GM21528 (cell line): ENCODE results near the gene TNK2.

Source experiments
- ATAC-seq: cut with Tn5 transposase; IDR thresholded peaks from one replicate; pipeline ENCODE4 v1.9.1; 2021; ENCODE audit warnings: mild to moderate bottlenecking, moderate library complexity; ENCODE audit not compliant: unreplicated experiment, low FRiP score

Gene TNK2

DNA sequence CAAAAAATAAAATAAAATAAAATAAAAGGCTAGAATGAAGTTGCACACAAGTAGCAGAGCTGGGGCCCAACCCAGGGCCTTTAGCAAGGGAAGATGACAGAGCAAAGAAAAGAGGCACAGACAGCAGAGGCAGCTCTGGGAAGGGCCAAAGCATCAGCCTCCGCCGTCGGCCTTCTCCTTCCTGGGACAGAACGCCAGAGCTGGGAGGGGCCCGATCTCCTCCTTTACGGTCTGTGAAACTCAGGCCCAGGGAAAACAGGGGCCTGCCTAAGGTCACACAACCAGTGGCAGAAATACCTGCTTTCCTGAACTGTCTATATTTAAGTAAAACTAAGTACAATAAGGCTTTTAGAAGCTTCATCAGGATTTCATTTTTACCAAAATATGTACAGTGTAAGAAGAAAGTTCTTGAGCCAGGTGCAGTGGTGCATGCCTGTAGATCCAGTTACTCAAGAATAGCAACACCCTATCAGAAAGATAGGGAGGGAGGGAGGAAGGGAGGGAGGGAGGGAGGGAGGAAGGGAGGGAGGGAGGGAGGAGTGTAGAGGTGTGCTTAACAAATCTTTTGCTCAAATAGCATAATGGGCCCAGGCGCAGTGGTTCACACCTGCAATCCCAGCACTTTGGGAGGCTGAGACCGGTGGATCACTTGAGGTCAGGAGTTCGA lies 53.6 kb downstream of the TNK2 start:
- no peak for ATAC-seq

DNA sequence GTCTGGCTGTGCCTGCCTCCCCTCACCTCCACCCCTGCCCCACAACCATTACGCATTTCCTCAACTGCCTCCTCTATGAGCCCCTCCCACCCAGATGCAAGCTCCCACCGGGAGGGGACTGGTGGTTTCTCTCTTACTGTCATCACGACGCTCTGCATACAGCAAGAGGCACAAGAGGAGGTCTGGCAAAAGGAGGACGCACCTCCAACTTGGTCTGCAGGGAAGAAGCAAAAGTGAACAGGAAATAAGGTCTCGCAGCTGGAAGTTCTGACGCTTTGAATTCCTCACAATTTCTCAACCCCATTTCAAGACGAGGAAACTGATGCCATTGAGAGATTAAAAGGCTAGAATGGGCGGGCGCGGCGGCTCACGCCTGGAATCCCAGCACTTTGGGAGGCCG lies 54.4 kb downstream of the TNK2 start:
- no peak for ATAC-seq

DNA sequence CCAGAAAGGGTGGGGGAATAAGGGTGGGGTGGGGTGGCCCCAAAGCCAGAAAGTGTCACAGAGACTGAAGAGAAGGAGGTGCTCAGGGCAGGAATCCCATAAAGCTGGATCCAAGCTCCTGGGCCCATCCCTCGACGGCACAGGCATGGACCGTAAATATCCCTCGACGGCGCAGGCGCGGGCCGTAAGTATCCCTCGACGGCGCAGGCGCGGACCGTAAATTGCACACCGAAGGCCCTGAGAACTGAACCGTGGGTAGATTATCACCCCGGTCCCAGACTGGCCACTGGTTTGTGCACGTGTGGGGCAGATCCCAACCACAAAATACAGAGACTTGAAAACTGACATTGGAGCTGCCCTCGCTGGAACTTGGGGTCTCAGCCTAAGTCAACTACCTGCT lies 55.3 kb downstream of the TNK2 start:
- no peak for ATAC-seq

DNA sequence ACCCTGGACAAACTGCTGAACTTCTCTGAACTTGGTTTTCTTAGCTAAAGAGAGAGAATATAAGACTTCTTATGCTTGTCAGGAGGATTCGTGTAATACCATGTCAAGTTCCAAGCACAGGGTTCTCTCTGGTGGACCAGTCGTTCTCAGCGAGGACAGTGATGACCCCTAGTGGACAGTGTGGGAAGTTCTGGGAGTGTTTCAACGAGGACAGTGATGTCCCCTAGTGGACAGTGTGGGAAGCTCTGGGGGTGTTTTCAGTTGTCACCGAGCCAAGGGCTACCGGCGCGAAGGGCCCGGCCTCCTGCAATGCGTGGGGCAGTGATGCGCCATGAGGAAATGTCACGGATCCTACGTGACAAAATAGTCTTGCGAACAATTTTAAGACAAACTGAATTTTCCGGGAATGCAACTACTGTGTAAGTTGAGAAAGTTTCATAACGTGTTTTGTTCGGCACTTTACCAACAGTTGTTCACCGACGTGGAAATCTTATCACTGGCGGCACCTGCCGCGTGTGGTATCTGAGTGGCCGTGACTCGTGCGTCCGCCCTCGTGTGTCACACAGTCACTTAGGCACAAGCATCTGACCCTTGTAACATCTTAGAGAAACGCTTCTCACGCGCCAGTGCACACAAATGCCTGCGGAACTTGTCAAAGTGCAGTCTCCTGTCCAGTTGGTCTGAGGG lies 57.4 kb downstream of the TNK2 start:
- peak; percentile 92 for ATAC-seq

DNA sequence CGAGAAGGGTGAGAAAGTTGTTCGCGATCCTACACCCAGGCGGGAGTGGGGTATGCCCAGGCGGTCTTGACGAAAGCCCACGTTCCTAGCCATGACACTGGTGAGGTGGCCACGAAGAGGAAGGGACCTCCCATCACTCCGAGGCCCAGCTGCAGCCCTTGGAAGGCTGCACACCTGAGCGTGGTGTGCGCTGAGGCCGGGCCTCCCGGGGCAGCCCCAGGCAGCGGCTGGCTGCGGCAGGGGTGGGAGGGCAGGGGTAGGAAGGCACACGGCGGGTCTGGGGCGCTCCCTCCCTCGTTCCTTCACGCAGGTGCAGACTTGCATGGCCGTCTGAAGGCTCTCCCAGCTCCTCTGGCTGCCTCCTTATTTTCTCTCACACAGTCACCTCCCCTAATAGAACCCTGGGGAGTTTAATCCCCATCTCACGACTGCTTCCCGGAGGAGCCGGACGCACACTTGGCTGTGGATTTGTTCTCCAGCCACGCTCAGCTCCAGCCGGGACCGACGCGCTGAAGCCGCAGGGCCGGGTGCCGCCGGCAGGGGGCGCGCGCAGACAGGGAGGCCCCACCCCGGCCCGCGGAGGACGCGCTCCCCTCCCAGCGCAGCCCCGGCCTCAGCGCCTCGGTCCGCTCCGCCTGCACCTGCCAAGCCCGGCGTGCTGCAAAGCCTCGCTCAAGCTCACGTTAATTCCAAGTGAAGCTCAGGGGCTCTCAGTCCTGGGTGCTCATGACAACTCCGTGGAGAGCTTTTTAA lies 58.9 kb downstream of the TNK2 start:
- no peak for ATAC-seq

DNA sequence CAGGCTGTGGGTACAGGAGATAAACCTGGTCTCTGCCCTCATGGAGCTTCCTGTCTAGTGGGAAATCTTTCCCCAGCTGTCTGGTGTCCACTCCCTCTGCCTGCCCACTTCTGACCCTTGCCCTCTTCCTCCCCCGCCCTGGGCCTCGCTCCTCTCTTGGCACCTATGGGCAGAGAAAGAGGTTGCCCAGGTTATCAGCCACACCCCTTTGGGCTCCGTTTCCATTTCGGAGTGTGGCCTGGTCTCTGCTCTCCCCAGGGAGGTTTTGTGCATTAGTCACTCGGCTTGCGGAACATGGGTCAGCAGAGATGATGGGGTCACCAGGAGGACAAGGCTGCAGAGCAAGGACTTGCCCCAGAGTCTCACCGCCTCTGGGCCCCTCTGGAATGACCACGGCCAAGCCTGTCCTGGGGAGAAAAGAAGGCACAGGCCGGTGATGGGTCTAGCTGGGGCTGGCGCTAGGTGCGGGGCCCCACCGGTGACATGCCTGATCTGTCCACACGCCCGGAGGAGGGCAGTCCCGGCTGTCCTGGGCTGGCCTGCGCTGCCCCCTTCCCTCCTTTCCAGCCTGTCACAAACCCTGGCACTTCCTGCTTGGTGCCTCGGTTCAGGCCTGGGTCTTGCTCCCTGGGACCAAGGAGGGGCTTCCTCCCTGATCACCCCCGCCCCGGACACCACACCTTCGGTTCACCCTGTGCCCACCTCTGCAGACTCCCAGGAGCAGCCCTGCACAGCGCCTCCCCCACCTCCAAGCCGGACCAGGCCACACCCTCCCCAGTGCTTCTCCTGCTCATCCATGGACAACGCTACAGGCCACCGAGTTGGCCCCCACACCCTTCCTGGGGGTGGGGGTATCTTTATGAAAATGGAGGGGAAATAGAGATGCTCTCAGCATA lies 61.0 kb downstream of the TNK2 start:
- ATAC-seq = no peak

DNA sequence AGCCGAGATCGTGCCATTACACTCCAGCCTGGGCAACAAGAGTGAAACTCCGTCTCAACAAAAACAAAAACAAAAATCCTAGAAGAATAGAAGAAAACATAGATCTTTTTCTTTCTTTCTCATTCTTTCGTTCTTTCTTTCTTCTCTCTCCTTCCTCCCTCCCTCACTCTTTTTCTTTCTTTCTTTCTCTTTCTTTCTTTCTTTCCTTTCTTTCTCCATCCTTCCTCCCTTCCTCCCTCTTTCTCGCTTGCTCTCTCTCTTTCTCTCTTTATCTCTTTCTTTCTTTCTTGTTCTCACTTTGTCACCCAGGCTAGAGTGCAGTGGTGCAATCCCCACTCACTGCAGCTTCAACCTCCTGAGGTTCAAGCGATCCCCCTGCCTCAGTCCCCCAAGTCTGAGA lies 62.9 kb downstream of the TNK2 start:
- no peak for ATAC-seq

DNA sequence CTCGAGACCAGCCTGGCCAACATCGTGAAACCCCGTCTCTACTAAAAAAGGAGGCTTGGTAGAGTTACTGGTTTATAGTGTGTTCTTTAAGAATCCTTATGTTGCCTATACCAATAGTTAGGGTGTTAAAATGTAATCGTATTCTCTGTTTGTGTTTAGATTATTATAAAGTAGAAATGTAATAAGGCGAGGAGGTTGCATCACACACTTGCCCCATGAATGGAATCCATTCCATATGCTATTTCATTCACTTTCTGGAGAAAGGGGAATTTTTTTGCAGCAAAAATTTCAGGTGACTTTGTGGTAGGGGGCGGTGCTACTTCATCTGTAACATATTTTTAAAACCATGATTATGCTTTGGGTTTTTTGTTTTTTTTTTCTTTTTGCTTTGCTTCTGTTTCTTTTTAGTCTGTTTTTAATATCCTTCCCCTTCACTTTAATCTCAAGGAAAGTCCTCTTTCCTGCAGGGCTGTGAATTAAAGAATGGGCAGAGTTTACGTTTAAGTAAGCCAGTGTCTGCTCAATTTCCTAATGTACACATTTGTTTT lies 63.6 kb downstream of the TNK2 start:
- no peak for ATAC-seq

DNA sequence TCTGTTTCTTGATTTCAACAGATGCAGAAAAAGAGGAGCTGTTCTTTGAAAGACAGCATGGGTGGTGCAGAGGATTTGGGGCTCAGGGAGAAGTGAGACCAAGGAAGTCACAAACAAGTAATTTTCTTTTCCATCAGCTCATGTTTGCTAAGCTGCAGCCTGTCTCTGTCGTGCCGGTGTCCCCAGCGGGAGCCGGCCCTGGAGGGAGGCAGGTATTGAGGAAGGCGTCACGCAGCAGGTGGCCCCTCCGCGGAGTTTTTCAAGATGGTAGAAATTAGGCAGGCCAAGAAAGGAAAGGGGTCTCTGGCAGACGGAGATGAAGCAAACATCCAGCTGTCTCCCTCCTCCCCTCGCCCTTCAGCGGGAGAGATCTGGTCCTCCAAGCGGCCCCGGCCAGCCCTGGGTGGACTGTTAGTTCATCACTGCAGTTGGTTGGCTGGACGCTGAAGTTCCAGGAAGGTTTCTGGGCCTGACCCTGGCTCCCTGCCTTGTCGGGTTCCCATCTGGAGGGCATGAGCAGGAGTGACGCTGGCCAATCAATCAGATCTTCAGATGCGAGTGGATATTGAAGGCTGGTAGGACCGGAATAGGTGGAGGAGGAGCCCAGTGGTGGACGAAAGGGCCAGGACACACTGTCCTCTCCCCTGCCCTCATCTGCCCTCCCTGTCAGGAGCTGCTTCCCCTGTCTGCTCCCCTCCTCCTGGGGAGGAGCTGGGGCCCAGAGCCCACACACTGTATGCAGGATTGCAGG lies 68.9 kb downstream of the TNK2 start:
- no peak for ATAC-seq

DNA sequence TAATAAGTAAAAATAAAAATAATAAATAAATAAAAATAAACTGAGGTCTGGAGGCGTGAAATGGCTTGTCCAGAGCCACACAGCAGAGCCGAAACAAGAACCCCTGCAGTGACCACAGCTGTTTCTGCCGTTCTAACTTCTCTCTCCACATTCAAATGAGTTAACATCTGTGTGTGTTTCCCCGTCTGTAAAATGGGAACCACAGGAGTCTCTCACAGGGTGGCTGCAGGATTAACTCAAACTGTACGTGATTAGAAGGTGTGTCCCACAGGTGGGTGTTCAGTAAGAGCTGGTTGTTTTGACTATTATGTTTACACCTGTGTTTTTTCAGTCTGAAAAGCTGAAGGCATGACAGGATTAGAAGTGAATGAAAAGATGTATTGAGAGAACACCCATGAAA lies 69.6 kb downstream of the TNK2 start:
- no peak for ATAC-seq

DNA sequence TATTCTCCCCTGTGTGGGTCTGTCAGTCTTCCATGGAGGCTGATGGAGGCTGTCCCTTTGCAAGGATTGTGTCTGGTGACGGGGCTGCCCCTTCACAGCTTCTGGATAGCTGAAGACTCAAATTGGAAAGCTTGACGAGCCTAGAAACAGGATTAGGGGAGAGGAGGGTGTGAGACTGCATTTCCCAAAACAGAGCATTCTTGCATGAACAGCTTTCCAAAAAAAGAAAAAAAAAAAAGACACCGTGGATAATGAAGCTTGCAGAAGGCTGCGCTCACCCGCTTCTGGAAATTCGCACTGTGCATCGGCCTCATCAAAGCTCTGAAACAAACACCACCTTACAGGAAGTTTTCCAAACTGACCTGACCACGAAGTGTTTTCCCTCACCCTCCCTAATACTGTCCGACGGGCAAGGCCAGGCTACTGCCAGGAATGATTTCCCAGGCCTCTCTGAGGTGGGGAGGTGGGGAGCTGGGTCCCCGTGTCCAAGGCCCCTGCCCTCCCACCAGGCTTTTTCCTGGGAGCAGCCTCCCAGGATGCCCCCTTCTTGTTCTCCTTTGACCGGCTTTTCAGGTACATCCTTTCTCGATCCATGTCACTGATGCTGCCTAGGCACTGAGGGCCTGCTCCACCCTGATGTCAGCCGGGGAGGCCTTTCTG lies 71.7 kb downstream of the TNK2 start:
- no peak for ATAC-seq

DNA sequence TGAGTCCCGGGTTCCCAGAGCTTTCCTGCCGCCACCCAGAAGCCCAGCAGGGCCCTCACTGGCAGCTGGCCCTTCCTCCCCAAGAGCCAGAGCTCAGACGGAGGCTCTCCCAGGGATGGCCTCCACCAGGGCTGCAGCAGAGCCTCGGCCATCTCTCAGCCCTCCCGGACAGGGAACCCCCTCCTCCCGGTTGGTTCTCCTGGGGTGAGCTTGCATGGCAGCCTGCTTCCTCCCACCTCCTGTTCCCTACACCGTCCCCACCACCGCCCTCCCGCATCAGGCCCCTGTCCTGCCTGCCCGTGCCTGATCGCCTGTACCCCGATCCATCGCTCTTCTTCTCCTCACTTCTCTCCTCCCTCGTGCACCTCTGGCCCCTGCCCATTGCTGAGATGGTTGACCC lies 72.6 kb downstream of the TNK2 start:
- ATAC-seq = no peak

DNA sequence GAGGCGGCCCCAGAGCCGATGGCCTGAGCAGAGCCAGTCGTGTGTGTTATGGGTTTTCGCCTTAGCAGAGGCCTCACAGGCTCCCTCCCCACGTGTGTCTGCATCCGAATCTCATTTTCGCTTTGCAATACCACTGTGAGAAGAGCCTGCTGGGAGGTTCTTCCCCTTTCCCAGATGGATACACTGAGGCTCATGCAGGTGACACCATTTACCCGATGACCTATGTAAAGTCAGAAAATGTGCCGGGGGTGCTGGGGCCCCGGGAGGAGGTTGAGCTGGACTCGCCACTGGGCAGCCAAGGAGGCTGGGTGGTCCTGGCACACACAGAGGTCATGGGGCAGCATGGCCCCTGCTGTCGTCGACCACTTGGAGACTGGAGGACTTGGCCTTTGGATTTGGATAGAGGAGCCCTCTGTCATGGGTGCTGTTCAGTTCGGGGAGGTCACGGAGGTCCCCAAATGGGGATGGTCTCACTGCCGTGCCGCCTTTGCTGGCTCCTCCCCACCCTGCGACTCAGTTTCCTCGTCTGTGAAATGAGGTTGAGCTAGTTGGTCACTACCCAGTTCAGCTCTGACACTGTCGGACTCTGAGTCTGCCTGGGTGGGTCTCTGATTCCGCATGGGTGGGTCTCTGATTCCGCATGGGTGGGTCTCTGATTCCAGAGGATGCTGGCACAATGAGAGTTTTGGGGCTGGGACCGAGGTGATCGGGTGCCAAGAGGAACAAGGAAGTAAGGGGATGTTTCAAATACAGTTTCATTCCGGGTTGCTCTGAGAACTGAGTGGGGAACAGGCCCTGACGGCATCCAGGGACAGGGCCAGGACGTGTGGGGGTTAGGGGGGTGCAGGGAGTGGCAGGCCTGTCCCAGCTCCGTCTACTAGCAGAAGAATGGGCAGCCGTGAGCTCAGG lies 73.4 kb downstream of the TNK2 start:
- ATAC-seq = no peak

DNA sequence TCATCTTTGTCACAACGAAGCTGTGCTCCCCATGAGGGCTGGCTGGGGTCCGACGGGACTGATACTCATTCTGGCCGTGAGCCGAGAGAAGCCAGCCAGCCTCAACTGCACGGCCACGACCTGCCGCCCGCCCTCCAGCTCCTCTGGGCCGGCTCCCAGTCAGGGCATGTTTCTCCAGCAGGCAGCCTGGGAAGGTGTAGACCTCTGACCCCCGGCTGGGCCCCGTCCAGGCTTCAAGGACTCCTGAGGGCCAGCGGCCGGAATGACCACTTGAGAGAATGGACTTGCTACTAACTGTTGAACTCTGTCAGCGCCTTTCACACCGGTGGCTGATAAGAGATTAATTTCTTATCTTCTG lies 78.5 kb downstream of the TNK2 start:
- ATAC-seq = no peak

DNA sequence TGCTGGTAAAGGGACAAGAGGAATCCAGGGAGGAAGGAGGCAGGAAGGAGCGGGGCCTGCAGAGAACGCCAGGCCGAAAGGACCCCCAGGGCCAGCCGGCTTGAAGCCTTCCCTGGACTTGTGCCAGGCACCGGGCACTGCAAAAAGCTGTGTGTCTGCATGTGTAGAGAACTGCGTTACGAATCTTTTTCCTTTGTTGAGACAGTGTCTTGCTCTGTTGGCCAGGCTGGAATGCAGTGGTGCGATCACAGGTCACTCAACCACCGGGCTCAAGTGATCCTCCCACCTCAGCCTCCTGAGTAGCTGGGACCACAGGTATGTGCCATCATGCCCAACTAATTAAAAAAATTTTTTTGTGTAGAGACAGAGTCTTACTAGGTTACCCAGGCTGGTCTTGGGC lies 79.6 kb downstream of the TNK2 start:
- no peak for ATAC-seq

DNA sequence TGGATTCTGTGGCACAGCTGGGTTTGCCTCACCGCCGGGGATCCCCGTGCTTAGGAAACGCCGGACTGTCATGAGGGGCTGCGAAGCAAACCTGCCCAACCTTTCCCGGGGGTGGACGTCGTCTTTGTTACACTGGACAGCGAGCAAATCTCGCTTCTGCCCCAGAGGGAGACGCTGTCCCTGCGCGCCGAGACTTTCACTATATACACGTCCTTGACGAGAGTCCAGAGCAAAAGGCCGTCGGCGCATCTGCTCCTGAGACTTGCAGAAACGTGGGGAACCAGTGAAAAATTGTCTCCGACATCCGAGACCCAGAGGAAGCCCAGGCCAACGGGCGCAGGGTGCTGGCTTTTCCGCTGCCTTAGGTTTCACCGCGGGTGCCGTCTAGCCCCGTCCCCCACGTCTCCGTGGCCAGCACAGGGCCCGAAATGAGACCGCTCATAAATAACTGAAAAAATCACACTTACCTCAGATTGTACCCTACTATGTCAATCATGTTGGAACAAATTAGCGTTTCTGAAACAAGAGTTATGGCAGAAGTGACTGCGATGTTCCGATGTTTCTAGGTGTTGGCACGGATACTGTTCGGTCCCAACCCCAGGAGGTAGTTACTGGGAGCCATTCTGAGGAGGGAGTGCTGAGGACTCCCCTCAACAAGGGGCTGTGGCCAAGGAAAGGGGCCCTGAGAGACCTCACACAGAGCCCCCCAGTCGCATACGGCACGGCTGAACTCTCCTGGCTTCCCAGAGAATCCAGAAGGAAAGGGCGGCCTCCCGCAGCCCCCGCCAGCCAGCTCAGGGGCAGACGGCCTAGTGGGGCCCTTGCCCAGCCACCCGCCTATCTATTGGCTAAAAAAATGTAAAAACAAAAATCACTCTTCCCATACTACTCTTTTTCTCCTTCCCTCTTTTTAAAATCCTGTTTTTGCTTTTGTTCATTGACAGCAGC lies 82.2 kb downstream of the TNK2 start:
- ATAC-seq = no peak

DNA sequence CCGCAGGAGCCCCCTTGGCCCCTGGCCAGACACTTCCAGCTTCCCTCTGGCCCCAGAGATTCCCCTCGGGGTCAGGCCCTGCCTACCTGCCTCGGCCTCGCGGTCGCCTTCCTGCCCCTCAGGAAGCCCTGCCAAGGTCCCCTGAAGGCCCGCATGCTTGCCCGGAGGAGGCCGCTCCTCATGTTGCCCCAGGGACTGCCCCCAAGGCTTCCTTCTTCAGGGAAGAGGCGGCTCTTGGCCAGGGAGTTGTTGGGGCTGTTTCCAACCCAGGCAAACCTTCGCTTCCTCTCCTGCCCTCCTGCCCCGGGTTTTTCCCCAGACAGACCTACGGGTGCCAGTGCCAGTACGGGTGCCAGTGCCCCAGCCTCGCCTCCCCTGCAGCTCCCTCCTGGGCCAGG lies 83.2 kb downstream of the TNK2 start:
- no peak for ATAC-seq
